Progenitor cell of endocrine pancreas (in vitro differentiated cells): ENCODE data around the gene SLC27A1. TPM values are rescaled to one million over a fixed set of nuclear protein-coding genes. Genes with fewer than 3 reads are reported as not detected.

Source experiments
- DNase-seq: peaks from one replicate; pipeline ENCODE4 v3.0.0; 2021; ENCODE audit warnings: low spot score; ENCODE audit not compliant: unreplicated experiment
- H3K27ac Mint-ChIP-seq: 2 replicates; pipeline ENCODE4 v1.8.0; 2021; ENCODE audit warnings: mild to moderate bottlenecking, moderate library complexity, mixed read lengths
- H3K27me3 Mint-ChIP-seq: 2 replicates; pipeline ENCODE4 v1.8.0; 2021; ENCODE audit warnings: mixed read lengths
- H3K36me3 Mint-ChIP-seq: 2 replicates; pipeline ENCODE4 v1.8.0; 2022; ENCODE audit warnings: mixed read lengths; ENCODE audit not compliant: insufficient read depth
- H3K4me1 Mint-ChIP-seq: 2 replicates; pipeline ENCODE4 v1.8.0; 2021; ENCODE audit warnings: low read depth, mixed read lengths
- H3K4me3 Mint-ChIP-seq: 2 replicates; pipeline ENCODE4 v1.8.0; 2021; ENCODE audit warnings: low read depth, mild to moderate bottlenecking, moderate library complexity, mixed read lengths
- H3K9me3 Mint-ChIP-seq: 2 replicates; pipeline ENCODE4 v1.8.0; 2021; ENCODE audit warnings: low read depth, mixed read lengths
- total RNA-seq: library from RNA; stranded (reverse); gene quantifications from 2 replicates; pipeline ENCODE4 v1.2.1, GENCODE V29; 2021
- TF ChIP-seq, protein P1 (sequence below): fragments of 200-600 bp; sonication (generic); IDR thresholded peaks from one replicate; pipeline ENCODE4 v1.5.0; 2021; ENCODE audit warnings: antibody characterized with exemption, mild to moderate bottlenecking; ENCODE audit not compliant: unreplicated experiment

The SLC27A1 gene
- total RNA-seq, 1 donor from 2014 or later = 19.8 TPM

DNA sequence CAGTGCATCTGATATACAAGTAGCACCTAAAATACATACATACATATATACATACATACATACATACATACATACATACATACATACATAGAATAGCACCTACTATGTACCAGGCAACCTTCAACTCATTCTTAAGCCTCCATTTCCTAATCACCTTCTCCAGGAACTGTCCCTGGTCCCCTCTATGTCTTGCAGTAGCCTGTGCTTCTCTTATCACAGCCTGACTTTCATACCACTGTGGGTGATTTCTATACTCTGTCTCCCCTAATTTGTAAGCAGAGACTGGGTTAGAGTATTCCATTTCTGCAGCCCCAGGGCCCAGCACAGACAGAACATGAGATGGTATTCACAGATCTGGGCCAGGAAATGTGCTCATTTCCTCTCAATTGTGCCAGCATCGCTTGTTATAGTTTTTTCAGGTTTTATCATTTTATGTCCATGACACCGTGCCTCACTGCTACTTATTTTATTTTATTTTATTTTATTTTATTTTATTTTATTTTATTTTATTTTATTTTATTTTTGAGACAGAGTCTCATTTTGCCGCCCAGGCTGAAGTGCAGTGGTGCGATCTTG, 70.9 kb downstream of the SLC27A1 start:
- Mint-ChIP-seq H3K27ac (no peak overlapping the region), H3K27me3 (peaks cover 56% of the 10 kb centered on the region), H3K36me3 (no peaks in the 10 kb centered on the region), H3K9me3 (no peaks in the 10 kb centered on the region), H3K4me1 (no peaks in the 10 kb centered on the region), H3K4me3 (no peak overlapping the region)
- TF ChIP-seq, protein P1, sequence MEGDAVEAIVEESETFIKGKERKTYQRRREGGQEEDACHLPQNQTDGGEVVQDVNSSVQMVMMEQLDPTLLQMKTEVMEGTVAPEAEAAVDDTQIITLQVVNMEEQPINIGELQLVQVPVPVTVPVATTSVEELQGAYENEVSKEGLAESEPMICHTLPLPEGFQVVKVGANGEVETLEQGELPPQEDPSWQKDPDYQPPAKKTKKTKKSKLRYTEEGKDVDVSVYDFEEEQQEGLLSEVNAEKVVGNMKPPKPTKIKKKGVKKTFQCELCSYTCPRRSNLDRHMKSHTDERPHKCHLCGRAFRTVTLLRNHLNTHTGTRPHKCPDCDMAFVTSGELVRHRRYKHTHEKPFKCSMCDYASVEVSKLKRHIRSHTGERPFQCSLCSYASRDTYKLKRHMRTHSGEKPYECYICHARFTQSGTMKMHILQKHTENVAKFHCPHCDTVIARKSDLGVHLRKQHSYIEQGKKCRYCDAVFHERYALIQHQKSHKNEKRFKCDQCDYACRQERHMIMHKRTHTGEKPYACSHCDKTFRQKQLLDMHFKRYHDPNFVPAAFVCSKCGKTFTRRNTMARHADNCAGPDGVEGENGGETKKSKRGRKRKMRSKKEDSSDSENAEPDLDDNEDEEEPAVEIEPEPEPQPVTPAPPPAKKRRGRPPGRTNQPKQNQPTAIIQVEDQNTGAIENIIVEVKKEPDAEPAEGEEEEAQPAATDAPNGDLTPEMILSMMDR = no peak
- no peak for DNase-seq

DNA sequence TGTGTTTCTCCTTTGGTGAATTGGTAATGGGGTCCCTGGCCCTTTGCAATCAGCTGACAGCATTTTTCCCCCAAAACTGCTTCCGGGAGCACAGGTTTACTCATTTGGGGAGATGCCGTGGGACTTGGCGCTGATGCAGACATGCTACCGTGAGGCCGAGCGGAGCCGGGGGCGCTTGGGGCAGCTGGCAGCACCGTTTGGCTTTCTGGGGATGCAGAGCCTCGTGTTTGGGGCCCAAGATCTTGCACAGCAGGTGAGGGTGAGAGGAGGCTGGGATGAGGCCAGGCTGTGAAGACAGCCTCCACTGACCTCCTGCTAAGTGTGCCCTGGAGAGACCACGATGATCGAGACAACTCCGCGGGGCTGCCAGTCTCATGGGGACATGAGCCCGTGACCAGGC, 71.7 kb downstream of the SLC27A1 start:
- TF ChIP-seq, protein P1 = no peak
- no peak for DNase-seq
- no peaks in the 10 kb centered on the region for H3K36me3 Mint-ChIP-seq
- H3K4me3 Mint-ChIP-seq = no peak overlapping the region
- H3K9me3 Mint-ChIP-seq = no peaks in the 10 kb centered on the region
- peaks cover 50% of the 10 kb centered on the region for H3K27me3 Mint-ChIP-seq
- no peaks in the 10 kb centered on the region for H3K4me1 Mint-ChIP-seq
- peak overlapping the region; percentile 19 for H3K27ac Mint-ChIP-seq

DNA sequence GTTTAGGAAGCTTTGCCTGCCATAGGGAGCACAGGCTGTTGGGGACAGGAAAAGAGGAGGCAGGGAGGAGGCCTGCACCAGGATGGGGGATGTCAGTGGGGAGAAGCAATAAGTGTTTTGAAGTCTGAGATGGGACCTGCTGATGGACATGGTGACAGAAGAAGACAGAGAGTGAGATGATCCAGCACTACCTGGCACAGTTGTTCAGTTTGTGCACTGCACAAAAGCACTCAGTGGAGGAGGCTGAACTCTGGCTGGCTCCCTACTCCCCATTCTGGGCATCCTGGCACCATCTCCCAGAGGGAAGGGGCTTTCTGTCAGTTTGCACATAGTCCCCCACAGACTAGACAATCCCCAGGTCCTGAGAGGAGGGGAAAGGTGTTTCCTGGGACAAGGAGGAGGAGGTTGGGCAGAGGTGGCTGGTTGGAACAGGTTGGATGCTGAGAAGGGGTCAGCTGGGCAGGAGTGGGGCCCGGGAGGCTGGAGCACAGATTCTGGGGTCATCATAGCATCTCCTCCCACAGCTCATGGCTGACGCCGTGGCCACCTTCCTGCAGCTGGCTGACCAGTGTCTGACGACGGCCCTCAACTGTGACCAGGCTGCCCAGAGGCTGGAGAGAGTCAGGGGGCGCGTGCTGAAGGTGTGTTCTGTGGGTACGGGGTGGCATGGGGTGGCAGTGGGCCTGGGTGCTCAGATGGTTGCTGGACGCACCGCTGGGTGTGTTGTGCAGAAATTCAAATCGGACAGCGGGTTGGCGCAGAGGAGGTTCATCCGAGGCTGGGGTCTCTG, 72.7 kb downstream of the SLC27A1 start:
- Mint-ChIP-seq H3K4me1 (no peaks in the 10 kb centered on the region), H3K4me3 (no peak overlapping the region), H3K27ac (peak overlapping the region; percentile 38), H3K9me3 (no peaks in the 10 kb centered on the region), H3K36me3 (no peaks in the 10 kb centered on the region), H3K27me3 (peaks cover 42% of the 10 kb centered on the region)
- TF ChIP-seq, protein P1 = no peak
- DNase-seq = no peak

DNA sequence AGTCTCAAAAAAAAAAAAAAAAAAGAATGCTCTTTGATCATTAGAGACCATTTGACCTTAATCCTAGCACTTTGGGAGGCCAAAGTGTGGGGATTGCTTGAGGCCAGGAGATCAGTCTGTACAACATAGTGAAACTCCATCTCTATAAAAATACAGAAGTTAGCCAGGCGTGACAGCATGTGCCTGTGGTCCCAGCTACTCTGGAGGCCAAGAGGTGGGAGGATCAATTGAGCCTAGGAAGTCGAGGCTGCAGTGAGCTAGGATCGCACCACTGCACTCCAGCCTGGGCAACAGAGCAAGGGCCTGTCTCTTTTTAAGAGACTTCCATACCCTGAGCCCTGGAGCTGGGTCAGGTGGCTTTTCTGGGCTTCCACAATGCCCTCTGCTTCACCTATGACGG, 73.7 kb downstream of the SLC27A1 start:
- Mint-ChIP-seq H3K4me3 (no peak overlapping the region), H3K27ac (no peak overlapping the region), H3K4me1 (no peaks in the 10 kb centered on the region), H3K36me3 (no peaks in the 10 kb centered on the region), H3K9me3 (no peaks in the 10 kb centered on the region), H3K27me3 (peaks cover 34% of the 10 kb centered on the region)
- DNase-seq = no peak
- TF ChIP-seq, protein P1 = no peak

DNA sequence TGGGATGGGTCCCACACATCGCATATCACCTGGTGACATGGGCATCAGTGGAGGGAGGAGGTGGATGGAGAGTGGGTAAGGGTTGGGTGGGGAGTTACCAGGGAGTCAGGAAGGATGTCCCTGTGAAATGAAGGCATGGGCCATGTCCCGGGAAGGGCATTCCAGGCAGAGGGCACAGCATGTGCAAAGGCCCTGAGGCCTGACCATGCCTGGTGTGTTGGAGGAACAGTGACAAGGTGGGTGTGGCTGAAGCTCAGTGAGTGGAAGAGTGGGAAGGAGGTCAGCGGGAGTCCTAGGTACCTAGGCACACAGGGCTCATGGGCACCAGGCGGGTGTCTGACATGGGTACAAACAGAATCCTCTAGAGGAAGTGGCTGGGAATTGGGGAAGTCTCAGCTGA, 74.1 kb downstream of the SLC27A1 start:
- no peak overlapping the region for H3K27ac Mint-ChIP-seq
- H3K4me1 Mint-ChIP-seq = no peaks in the 10 kb centered on the region
- TF ChIP-seq, protein P1 = no peak
- H3K9me3 Mint-ChIP-seq = no peaks in the 10 kb centered on the region
- H3K36me3 Mint-ChIP-seq = no peaks in the 10 kb centered on the region
- H3K4me3 Mint-ChIP-seq = no peak overlapping the region
- no peak for DNase-seq
- peaks cover 34% of the 10 kb centered on the region for H3K27me3 Mint-ChIP-seq
